Esophagus squamous epithelium (tissue), 5 donors: ENCODE data around the gene USH1G. TPM values are rescaled to one million over a fixed set of nuclear protein-coding genes. Genes with fewer than 3 reads are reported as not detected.
"Not testable (repeated sequence)": the region's sequence is repeated elsewhere in the genome, so short reads cannot be mapped to it uniquely, and the experiment has no call there.

Source experiments
- DNase-seq: peaks from one replicate; lab custom pipeline; 2025; lab: John Stamatoyannopoulos, UW
- H3K27ac ChIP-seq, 4 donors: fragments of 200-600 bp; sonication (generic); one replicate each; pipeline ENCODE4 v1.5.1; 2016 to 2019; ENCODE audit warnings: mild to moderate bottlenecking in 1 of 4
- H3K27me3 ChIP-seq, 4 donors: fragments of 200-600 bp; sonication (generic); 1 replicate in 3 of 4; 2 replicates in 1 of 4; pipeline versions ENCODE4 v1.5.1 to v1.6.0; 2017 to 2021; ENCODE audit warnings: antibody characterized with exemption in 1 of 4
- H3K36me3 ChIP-seq, 3 donors: fragments of 200-600 bp; sonication (generic); one replicate each; pipeline ENCODE4 v1.5.1; 2016 to 2019
- H3K4me1 ChIP-seq, 3 donors: fragments of 200-600 bp; sonication (generic); one replicate each; pipeline ENCODE4 v1.5.1; 2017 to 2019
- H3K4me3 ChIP-seq, 4 donors: fragments of 200-600 bp; sonication (generic); 1 replicate in 3 of 4; 2 replicates in 1 of 4; pipeline ENCODE4 v1.5.1; 2016 to 2019; ENCODE audit warnings: mild to moderate bottlenecking in 2 of 4, moderate library complexity in 1 of 4
- H3K9me3 ChIP-seq, 3 donors: fragments of 200-600 bp; sonication (generic); one replicate each; pipeline ENCODE4 v1.5.1; 2016 to 2019
- POLR2A ChIP-seq, 4 donors: fragments of 450-650 bp; IDR thresholded peaks; one replicate each; pipeline ENCODE4 v1.6.1; 2017; ENCODE audit warnings: antibody characterized with exemption in 4 of 4, mild to moderate bottlenecking in 4 of 4, moderate library complexity in 3 of 4
- WGBS, 2 donors: methylation state at CpG; one replicate each; pipeline ENCODE4 v1.1.5; 2018; 5-methylcytosine and 5-hydroxymethylcytosine counted together
- intact Hi-C: fragments of 100-400 bp; cut with DNase I; formaldehyde crosslinking; loops from one replicate; pipeline ENCODE4 v1.15.0; 2022
- total RNA-seq, 4 donors: library from RNA; depleted of rRNA; stranded (reverse); fragments of >200 nt; gene quantifications; one replicate each; pipeline ENCODE4 v1.1.0, GENCODE V29; 2016
- TF ChIP-seq, protein P1 (sequence below), 6 experiments: fragments of 450-650 bp in 4 of 6; fragments of 200-600 bp in 2 of 6; sonication (generic) in 2 of 6; IDR thresholded peaks; one replicate each; pipeline ENCODE4 v1.5.1; 2016 to 2019; ENCODE audit warnings: antibody characterized with exemption in 6 of 6, mild to moderate bottlenecking in 4 of 6, moderate library complexity in 4 of 6
- donor health status: DM: yes; HTN: yes; CAD: no.

The USH1G gene
- total RNA-seq, 4 donors from 2014 or later: 2.9 to 12.1 (median 6.7) TPM

DNA sequence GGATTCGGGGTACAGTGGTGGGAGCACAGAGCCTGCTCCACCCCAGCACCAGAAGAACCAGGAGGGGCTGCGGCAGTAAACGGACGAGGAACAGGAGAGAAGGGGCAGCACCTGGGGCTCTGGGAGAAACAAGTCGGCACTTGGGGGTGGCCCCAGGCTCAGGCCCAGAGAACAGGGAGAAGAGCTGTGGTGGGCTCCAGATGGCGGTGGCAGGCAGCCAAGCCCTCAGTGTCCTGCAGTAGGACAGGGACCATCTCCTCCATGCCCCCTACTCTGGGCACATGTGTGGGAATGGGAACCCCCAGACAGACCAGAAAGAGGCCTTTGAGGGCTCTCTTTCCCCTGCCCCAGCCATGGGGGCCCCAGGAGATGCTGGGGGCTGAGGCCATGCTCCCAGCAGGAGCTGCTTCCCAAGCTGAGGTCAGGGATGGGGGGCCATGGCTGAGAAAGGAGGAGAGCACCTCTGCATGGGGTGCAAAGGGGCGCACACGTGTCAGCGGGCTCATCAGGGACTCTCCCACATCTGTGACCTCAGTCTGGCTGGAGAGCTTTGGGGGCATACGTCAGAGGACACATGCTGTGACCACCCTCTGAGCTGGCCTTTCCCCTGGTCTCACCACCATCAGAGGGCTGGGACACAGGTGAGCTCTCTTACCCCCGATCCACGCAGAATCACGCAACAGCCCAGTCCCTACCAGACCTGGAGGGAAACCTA, 6.8 kb downstream of the USH1G start:
- H3K9me3 ChIP-seq: no peaks in the 10 kb centered on the region
- no peak overlapping the region for H3K27ac ChIP-seq
- TF ChIP-seq POLR2A (IDR thresholded peaks at IDR 0.05): no peak
- TF ChIP-seq, protein P1, sequence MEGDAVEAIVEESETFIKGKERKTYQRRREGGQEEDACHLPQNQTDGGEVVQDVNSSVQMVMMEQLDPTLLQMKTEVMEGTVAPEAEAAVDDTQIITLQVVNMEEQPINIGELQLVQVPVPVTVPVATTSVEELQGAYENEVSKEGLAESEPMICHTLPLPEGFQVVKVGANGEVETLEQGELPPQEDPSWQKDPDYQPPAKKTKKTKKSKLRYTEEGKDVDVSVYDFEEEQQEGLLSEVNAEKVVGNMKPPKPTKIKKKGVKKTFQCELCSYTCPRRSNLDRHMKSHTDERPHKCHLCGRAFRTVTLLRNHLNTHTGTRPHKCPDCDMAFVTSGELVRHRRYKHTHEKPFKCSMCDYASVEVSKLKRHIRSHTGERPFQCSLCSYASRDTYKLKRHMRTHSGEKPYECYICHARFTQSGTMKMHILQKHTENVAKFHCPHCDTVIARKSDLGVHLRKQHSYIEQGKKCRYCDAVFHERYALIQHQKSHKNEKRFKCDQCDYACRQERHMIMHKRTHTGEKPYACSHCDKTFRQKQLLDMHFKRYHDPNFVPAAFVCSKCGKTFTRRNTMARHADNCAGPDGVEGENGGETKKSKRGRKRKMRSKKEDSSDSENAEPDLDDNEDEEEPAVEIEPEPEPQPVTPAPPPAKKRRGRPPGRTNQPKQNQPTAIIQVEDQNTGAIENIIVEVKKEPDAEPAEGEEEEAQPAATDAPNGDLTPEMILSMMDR (IDR thresholded peaks at IDR 0.05): no peak
- intact Hi-C loops: no loop called here
- H3K4me3 ChIP-seq: no peak overlapping the region
- no peak for DNase-seq
- 78 to 82% methylated on average over 6 to 7 of the region's 13 CpGs for WGBS, 2 donors
- H3K4me1 ChIP-seq: peaks cover 3 to 13% (median 7%) of the 10 kb centered on the region in 3 donors
- H3K27me3 ChIP-seq: peaks cover 0 to 42% (median 0%) of the 10 kb centered on the region in 4 donors
- no peaks in the 10 kb centered on the region for H3K36me3 ChIP-seq

DNA sequence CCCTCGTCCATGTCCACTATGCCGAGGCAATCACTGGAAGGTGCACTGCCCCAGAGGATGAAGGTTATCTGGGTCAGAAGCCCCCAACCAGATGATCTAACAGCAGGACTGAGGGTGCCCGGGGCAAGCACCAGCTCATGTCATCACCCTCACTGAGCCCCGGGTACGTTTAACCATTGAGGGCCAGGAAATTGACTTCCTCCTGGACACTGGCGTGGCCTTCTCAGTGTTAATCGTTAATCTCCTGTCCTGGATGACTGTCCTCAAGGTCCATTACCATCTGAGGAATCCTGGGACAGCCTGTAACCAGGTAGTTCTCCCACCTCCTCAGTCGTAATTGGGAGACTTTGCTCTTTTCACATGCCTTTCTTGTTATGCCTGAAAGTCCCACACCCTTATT, 11.6 kb downstream of the USH1G start:
- 84 to 86% methylated on average over 1 to 7 of the region's 8 CpGs for WGBS, 2 donors
- H3K9me3 ChIP-seq, H3K27ac ChIP-seq, H3K4me3 ChIP-seq, DNase-seq, intact Hi-C loops, H3K27me3 ChIP-seq, H3K36me3 ChIP-seq: not testable (repeated sequence)
- peaks cover 6 to 26% (median 15%) of the 10 kb centered on the region in 3 donors for H3K4me1 ChIP-seq

DNA sequence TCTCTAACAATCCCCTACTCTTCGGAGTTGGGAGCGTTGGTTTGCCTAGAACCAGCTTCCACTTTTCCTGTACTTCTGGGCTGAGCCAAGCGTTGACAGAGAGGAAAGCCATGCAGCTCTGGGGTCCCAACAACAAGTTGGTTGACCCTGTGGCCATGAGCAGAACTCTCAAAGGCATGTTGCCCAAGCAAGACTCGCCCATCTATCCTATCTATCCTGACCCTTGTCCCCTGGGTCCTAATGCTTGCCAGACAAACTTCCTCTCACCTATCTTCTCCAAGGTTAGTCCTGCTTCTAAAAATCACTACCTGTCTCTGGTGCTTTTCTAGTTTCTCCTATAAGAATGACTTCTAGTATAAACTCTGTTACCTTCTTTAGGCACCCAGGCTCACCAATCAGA, 14.0 kb downstream of the USH1G start:
- H3K36me3 ChIP-seq, H3K9me3 ChIP-seq, H3K27ac ChIP-seq, H3K4me3 ChIP-seq, intact Hi-C loops, DNase-seq: not testable (repeated sequence)
- H3K27me3 ChIP-seq: peaks cover 0 to 16% (median 0%) of the 10 kb centered on the region in 4 donors
- H3K4me1 ChIP-seq: peaks cover 6 to 26% (median 15%) of the 10 kb centered on the region in 3 donors
- WGBS, 2 donors: 56 to 68% methylated on average over 2 to 4 of the region's 4 CpGs

DNA sequence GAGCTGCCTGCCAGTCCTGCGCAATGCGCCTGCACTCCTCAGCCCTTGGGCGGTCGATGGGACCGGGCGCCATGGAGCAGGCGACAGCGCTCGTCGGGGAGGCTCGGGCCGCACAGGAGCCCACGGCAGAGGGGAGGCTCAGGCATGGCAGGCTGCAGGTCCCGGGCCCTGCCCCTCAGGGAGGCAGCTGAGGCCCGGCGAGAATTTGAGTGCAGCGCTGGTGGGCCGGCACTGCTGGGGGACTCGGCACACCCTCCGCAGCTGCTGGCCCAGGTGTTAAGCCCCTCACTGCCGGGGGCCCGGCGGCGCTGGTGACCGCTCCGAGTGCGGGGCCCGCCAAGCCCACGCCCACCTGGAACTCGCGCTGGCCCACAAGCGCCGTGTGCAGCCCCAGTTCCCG, 16.0 kb downstream of the USH1G start:
- intact Hi-C loops: no loop called here
- H3K27me3 ChIP-seq: peaks cover 0 to 35% (median 0%) of the 10 kb centered on the region in 4 donors
- H3K4me1 ChIP-seq: peaks cover 6 to 26% (median 15%) of the 10 kb centered on the region in 3 donors
- H3K4me3 ChIP-seq: no peak overlapping the region
- H3K27ac ChIP-seq: no peak overlapping the region
- H3K36me3 ChIP-seq: no peaks in the 10 kb centered on the region
- 95% methylated on average over 4 of the region's 34 CpGs; no CpG with 5 or more reads in 1 of the 2 donors for WGBS, 2 donors
- no peaks in the 10 kb centered on the region for H3K9me3 ChIP-seq
- DNase-seq: no peak
- TF ChIP-seq, protein P1 (IDR thresholded peaks at IDR 0.05): no peak
- no peak for TF ChIP-seq POLR2A (IDR thresholded peaks at IDR 0.05)

DNA sequence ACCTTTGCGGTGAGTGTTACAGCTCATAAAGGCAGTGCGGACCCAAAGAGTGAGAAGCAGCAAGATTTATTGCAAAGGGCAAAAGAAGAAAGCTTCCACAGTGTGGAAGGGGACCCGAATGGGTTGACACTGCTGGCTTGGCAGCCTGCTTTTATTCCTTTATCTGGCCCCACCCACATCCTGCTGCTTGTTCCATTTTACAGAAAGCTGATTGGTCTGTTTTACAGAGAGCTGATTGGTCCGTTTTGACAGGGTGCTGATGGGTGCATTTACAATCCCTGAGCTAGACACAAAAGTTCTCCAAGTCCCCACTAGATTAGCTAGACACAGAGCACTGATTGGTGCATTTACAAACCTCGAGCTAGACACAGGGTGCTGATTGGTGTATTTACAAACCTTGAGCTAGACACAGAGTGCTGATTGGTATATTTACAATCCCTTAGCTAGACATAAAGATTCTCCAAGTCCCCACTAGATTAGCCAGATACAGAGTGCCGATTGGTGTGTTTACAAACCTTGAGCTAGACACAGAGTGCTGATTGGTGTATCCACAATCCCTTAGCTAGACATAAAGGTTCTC, 16.8 kb downstream of the USH1G start:
- H3K9me3 ChIP-seq, H3K27ac ChIP-seq, H3K36me3 ChIP-seq, DNase-seq, H3K4me3 ChIP-seq, intact Hi-C loops: not testable (repeated sequence)
- Histone ChIP-seq H3K27me3 (peaks cover 0 to 40% (median 0%) of the 10 kb centered on the region in 4 donors), H3K4me1 (peaks cover 6 to 26% (median 15%) of the 10 kb centered on the region in 3 donors)
- WGBS, 2 donors: 71 to 74% methylated on average over 5 to 6 of the region's 6 CpGs

DNA sequence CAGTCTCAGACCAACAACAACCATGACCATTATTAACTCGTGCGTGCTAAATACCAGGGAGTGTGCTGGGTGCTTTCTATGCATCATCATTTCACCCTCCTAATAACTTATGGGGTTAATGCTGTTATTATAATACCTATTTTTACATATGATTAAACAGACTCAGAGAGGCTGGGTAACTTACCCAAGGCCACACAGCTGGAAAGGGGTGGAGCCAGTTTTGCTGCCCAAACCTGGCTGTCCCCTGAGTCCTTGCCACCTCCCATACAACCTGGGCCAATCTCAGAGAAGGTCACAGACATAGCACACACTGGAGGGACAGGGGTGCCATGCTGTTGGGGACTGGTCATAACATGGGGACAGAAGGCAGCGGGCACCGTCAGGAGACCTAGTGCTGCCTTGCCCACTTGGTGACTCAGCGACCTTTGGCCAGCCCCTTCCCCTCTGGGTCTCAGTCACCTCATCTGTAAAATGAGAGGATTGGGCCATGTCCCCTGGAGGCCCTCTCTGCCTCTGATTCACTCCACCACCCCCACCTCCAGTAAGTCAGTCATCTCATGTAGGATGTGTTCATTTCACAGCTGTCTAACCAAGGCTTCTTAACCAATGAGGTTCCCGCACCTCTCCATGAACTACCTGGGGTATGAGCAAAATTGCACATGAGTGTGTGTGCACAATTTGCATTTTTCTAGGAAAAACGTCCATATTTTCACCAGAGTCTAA, 18.2 kb downstream of the USH1G start:
- DNase-seq: no peak
- intact Hi-C loops: no loop called here
- Histone ChIP-seq H3K27me3 (peaks cover 0 to 44% (median 0%) of the 10 kb centered on the region in 4 donors), H3K27ac (no peak overlapping the region), H3K4me1 (peaks cover 6 to 41% (median 15%) of the 10 kb centered on the region in 3 donors), H3K9me3 (no peaks in the 10 kb centered on the region), H3K36me3 (no peaks in the 10 kb centered on the region), H3K4me3 (no peak overlapping the region)
- WGBS, 2 donors: 73 to 86% methylated on average over 5 to 7 of the region's 7 CpGs
- TF ChIP-seq, protein P1 (IDR thresholded peaks at IDR 0.05): no peak
- no peak for TF ChIP-seq POLR2A (IDR thresholded peaks at IDR 0.05)
